Stimulated activated CD4-positive, alpha-beta T cell treated with anti-CD3 and anti-CD28 coated beads, Interleukin-4, amount 100 ng/mL, for 1 hour (primary cell): ENCODE measurements around the gene HOXD8.
A peak's percentile ranks its signal among the peaks of the same experiment; 100 is the strongest.

ENCODE experiments used
- DNase-seq: peaks from one replicate; pipeline ENCODE4 v3.0.0-alpha.2; 2020

HOXD8 gene

DNA sequence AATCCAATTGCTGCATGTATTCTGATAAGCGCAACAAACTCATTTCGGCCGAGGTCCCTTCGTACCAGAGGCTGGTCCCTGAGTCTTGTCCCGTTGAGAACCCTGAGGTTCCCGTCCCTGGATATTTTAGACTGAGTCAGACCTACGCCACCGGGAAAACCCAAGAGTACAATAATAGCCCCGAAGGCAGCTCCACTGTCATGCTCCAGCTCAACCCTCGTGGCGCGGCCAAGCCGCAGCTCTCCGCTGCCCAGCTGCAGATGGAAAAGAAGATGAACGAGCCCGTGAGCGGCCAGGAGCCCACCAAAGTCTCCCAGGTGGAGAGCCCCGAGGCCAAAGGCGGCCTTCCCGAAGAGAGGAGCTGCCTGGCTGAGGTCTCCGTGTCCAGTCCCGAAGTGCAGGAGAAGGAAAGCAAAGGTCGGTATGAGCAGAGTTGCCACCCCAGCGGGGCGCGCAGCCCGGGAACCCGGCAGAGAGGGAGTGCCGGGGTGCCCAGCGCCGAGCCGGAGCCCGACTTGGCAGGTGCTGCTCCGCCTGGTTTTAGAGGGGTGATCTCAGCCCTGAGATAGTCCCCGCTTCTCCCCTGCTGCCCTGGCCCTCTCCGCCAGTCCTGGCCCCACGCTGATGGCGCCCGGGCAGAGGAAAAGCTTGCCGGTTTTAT, 12.2 kb upstream of the HOXD8 start:
- no peak for DNase-seq

DNA sequence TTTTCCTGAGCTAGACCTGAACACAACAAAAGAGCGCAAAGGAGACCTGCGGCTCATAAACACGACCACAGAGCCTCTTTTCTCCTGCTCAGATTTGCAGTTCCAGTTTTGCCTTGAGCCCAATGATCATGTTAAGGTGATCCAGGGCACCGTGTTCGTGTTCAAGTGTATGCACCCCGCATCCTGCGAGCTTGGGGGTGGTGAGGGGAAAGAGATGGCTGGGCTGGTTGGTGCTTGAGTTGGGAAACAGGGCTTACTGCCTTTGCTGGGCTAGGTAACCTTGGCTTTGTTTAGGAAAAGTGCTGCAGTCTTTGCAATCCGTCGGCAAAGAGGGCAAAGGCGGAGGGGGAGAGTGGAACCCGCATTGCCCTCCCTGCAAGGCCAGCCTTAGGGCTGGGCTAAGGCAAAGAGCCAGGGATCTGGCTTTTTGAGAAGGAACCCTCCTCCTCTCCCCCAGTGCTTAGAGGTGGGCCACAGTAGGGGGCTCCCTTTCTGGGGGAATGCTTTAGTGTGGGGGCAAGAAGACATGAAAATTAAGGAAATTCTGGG, 11.6 kb upstream of the HOXD8 start:
- DNase-seq, result no peak

DNA sequence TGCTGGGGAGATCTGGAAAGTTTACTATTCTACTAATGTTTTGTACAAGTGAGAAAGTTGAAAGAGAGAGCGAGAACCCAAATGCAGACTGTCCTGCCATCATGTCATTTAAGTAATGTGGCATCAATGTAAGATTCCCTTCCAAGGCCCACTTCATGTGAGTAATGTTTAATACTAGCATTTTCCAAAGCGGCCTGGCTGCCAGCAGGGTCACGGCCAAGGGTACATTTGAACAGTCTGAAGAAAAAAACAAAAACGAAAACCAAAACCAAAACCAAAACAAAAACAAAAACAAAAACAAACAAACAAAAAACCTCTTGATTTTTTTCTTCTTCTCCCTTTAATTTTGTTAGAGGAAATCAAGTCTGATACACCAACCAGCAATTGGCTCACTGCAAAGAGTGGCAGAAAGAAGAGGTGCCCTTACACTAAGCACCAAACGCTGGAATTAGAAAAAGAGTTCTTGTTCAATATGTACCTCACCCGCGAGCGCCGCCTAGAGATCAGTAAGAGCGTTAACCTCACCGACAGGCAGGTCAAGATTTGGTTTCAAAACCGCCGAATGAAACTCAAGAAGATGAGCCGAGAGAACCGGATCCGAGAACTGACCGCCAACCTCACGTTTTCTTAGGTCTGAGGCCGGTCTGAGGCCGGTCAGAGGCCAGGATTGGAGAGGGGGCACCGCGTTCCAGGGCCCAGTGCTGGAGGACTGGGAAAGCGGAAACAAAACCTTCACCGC, 10.7 kb upstream of the HOXD8 start:
- DNase-seq, result no peak

DNA sequence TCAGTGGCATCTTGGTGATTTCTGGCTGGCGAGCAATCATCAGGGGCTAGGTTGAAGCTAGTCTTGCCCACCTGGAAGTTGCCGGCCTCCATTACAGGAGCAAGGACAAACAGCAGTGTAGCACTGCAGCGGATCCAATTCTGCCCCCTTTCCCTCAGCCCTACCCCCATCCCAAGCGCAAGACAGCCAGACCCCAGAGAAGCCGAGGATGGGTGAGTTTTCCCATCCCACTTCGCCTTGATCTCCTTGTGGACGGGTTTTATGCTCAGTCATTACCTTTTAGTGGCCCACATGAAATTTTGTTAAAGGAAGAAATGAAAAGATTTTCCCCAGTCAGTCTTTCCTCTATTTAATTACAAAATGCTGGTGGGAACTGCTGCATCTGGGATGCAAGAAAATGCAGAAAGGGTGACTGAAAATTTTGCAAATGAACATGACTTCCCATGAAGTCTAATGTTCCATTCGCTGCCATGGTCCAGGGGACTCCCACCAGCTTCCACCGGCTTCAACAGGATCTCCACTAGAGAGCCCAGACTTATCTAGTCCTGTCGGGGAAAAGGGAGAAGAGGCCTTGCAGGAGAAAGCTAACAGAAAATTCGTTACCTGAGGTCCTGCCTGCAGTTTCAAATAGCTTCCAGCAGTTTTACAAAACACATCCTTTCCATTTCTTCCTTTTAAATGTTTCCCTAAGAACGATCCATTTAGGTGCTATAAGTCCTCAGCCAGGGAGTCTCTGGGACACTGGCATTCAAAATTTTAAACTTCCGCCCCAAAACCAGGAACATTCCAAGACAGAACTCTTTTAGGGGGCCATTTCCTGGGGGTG, 8.9 kb upstream of the HOXD8 start:
- DNase-seq, result no peak

DNA sequence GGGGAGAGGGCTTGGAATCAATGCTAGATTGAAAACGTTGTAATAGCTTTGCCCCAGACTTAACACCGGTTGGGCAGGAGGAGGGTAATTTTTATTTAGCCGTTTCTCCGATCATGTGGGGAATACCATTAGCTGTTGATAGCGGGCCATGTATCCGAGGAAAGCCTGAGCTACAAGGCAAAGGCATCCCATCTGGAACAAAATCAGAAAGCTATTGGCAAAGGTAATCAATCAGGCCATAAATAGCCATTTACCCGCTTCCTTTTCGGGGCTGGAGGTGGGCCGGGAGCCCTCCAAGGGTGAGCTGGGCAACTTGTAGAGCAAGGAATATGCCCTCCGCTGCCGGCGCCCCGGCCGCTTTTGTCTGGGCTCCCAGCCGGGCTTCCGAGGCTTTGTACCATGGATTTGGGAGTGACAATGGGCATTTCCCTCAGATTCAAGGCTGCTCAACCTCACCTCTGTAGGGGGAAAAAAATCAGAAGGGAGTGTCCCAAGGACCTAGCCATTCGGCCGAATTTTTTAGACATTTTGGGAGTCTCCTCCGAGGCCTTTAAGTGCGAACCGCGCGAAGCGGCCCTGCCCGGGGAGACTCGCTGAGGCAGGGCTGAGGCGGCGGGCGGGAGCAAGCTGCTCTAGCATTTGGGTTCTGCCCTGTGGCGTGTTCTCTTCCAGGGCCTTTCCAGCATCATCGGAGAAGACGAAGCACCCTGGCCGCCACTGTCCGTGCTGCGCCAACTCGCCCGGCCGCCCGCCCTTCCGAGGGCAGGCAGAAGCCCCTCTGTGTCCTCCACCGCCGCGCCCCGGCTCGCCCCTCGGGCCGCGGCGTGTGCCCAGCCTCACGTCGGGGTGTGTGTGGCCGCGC, 8.1 kb upstream of the HOXD8 start:
- no peak for DNase-seq

DNA sequence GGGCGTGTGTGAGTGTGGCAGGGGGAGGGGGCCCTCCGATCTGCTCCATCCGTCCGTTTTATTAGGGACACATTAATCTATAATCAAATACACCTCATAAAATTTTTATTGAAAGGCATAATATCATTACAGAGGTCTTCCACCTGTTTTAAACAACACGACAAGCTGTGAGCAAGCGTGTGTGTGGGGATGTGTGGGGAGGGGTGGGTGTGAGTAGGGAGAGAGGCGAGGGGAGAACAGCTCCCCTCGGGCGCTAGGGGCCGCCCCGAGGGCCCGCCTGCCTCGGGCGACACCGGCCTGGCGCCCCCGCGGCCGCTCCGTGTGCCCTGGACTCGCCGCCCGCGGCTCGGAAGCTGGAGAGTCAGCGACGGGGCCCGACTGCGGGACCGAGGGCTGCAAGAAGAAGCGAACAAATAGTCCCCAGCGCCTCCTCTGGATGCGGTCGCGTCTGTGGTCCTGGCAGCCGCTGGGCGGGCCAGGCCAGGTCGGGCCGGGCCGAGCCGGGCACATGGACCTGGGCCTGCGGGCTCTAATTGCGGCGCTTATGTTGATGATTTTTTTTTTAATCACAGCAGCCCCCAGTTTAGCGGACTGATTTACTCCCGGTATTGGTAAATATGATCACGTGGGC, 7.3 kb upstream of the HOXD8 start:
- no peak for DNase-seq

DNA sequence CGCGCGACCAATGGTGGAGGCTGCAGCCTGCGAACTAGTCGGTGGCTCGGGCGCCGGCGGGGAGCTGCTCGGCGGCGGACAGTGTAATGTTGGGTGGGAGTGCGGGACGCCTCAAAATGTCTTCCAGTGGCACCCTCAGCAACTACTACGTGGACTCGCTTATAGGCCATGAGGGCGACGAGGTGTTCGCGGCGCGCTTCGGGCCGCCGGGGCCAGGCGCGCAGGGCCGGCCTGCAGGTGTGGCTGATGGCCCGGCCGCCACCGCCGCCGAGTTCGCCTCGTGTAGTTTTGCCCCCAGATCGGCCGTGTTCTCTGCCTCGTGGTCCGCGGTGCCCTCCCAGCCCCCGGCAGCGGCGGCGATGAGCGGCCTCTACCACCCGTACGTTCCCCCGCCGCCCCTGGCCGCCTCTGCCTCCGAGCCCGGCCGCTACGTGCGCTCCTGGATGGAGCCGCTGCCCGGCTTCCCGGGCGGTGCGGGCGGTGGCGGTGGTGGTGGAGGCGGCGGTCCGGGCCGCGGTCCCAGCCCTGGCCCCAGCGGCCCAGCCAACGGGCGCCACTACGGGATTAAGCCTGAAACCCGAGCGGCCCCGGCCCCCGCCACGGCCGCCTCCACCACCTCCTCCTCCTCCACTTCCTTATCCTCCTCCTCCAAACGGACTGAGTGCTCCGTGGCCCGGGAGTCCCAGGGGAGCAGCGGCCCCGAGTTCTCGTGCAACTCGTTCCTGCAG, 6.7 kb upstream of the HOXD8 start, which contains the start of gene HOXD9:
Gene HOXD9 (plus strand): TSS at position 37 of the 728 bp plus-strand sequence. CDS start 50 bp downstream, at position 87.
- DNase-seq, result no peak

DNA sequence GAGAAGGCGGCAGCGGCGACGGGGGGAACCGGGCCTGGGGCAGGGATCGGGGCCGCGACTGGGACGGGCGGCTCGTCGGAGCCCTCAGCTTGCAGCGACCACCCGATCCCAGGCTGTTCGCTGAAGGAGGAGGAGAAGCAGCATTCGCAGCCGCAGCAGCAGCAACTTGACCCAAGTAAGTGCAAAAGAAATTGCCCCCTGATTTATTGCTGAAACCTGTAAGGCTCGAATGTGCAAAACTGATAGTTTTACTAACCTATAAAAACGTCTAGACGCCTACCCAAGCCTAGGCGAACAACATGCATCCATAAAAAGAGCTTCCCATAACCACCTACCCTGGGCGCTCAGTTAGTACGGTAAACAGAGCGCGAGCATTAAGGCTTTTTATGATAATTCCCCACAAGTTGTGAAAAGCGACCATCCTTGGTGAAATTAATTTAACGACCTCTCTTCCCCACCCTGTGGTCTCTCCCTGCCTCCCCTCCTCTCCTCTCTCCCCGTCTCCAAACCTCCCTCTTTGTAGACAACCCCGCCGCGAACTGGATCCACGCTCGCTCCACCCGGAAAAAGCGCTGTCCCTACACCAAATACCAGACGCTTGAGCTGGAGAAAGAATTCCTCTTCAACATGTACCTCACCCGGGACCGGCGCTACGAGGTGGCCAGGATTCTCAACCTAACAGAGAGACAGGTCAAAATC, 5.9 kb upstream of the HOXD8 start:
- DNase-seq, result no peak

DNA sequence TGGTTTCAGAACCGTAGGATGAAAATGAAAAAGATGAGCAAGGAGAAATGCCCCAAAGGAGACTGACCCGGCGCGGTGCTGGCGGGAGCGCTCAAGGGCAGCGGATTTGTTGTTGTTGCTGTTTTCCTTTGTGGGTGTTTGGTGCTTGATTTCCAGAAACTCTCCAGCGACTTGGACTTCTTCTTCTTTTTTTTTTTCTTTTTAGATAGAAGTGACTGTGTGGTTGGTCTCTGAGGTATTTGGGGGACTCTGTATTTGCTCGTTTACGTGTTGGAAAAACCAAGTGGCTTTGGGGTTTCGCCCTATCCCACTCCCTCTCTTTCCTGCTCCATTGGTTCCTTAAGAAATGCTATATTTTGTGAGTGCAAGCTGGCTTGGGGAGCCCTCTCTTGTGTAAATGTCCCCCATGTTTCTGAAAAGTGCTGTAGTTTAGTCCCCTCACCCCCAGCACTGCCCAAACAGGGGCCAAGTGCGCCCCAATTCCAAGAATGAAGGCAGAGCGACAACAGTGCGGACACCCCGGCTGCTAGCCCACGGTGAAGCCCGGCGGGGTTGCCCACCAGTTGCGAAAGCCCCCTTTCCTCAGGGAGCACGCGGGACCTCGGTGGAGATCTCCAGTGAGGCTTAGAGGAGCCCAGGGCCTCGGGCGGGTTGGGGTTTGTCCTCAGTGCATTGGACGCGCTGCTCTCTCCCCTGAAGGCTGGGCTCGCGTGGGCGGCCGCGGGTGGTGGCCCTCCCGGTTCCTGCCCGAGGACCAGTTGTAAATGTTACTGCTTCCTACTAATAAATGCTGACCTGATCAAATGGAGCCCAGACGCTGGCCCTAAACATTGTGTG, 5.2 kb upstream of the HOXD8 start:
- no peak for DNase-seq

DNA sequence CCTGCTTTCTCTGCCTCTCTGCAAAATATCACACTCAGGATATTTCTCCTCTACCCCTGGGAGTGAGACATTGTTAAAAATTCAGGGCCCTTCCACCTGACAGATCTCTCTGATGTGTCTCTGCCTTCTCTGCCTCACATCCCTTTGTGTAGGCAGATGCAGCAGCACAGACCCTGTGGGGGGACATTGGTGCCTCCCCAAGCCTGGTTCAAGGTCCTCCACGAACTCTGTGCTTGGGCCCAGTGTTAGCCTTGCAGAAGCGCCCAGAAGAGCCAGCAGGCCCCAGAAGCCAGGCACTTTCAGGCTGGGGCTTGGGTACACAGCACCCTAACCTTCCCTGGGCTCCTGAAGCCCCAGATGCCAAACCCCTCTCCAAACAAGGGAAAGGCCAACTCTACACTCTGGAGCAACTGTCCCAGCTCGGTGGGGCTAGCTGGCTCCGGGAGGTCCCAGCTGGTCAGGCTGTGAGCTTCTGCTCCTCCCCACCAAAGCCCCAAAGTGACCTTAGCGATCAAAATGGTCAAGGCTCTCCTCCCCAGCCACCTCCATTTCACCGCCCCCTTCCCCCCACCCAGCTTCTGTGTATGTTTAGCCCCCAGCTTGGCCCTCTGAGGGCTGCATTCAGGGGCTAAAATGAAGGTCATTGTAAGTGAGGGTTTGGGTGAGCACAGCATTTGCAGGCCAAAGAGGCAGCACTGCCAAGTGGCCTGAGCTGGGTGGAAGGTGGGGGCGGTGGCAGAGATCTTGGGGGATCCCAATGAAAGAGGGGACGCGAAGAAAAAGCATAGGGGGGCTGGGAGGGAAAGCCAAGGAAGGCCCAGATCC, 4.3 kb upstream of the HOXD8 start:
- DNase-seq, result no peak

DNA sequence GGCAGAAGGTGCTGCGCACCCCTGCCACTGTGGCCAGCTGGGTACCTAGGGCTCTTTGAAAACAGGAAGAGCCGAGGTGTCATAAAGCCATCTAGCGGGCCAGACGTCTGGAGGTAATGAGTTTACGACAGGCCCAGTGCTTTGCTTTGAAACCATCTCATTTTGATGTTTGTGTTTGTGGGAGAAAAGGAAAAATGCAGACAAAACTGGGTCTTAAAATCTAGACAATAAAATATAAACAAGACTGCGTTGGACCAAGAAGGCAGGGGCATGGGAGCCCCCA, 3.8 kb upstream of the HOXD8 start:
- no peak for DNase-seq

DNA sequence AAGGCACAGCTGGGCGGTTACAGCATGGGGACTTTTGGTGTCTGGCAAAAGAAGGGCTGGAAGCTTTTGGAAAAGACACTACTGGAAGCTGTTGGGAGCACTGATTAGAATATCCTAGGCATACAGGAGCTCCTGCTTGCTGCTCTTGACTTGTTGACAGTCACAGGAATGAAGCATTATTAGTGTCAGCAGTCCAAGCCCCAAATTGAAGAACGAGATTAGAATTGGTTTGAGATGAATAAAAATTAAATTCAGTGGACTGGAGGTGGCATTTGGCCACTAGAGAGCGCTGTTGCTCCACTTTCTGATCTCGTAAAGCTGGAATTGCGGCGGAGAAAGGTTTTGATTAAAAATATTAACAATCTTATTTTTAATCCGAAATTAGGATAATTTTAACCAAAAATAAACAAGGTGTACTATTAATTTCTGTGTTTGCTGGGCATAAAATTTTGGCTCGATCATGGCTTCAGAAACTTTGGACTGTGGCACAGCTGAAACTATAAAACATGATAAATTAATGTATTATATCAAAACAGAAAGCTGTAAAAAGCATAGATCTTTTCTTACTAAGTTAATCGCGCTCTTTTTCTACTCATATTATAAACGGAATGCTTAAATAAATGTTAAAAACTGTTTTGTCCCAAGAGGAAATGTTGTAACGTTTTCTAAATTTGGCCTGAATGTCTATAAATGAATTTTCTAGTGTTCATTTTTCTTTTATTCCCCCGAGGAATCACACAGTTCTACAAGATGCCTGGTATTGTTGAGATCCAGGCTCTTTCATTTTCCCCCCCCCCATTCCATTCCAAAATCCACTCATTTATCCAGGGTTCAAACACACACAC, 2.4 kb upstream of the HOXD8 start:
- peak; percentile 72 for DNase-seq

DNA sequence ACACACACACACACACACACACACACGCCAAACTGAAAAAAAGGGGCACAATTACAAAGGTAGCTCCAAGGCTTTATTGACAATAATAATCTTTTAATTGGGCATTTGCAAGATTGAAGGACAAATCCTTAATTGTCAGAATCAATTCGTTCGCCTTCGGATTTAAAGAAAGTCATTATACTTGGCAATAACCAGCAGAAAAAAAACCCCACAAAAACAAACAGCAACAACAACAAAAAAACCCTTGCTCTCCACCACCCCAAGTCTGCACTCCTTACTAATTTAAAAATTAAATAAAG, 1.8 kb upstream of the HOXD8 start:
- no peak for DNase-seq

DNA sequence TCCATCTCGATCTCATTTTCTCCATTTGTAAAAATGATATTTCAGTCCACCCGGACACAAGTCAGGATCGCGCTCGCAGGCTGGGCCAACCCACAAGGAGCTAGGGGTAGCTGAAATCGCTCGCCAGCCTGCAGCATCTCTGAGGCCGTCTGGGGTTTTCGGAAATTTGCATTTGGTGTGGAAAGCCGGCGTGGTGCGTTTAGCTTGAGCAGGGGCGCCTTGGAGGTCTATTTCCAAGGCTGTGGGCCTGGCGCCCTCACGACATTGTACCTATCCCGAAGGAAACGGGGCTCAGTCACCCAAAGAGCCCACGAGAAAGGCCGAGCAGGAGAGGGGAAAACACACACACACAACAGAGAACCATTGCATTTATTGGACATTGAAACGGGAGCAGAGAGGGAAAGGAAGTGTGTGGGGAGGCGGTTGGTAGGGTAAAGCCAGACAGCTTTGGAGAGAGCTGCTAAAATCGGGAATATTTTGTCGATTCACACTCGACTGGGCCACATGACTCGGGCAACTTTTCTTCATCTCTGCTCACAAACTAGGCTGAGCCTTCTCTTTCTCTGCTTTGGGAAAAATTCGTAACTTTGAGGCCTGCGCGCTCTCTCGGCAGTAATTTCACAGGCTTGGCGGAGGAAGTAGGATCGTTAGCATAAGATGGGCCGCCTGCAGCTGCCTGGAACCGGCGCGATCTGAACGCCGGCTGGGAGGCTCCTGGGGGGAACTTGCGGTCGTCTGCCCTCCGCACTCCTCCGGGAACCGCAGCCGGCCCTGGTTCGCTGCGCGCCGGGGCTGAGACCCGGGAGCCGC, 1.1 kb upstream of the HOXD8 start:
- DNase-seq, result no peak

DNA sequence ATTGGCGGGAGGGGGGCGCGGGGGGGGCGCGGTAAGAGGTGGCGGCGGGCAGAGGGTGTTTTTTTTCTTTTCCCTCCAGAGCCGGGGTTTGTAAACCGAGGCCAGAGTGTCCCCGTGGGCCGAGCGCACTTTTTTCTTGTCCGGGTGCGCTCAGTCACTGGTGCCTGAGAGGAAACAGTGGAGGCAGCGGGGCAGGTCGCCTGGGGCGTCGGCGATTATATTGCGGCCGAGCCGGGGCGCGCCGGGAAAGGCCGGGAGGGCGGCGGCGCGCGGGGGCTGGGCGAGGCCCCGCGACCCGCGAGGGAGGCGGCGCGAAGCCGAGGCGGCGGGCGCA, 275 bp downstream of the HOXD8 start:
- no peak for DNase-seq

DNA sequence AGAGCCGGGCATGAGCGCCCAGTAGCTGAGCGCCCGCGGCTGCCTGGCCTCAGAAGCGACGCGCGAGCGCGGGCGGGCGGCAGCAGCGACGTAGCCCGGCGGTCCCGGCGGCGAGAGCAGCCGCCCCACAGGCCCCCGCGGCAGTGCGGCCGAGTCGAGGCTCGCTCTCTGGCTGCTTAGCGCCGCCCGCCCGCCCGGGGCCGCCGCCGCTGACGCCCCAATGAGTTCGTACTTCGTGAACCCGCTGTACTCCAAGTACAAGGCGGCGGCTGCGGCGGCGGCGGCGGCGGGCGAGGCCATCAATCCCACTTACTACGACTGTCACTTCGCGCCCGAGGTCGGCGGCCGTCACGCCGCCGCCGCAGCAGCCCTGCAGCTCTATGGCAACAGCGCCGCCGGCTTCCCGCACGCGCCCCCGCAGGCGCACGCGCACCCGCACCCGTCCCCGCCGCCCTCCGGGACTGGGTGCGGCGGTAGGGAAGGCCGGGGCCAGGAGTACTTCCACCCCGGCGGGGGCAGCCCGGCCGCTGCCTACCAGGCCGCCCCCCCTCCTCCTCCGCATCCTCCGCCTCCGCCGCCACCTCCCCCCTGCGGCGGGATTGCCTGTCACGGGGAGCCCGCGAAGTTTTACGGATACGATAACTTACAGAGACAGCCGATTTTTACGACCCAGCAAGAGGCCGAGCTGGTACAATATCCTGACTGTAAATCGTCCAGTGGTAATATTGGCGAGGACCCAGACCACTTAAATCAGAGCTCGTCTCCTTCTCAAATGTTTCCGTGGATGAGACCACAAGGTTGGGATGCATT, 847 bp downstream of the HOXD8 start:
- DNase-seq, result peak; percentile 32
